Left hindlimb (tissue), 1 donor: Measurements from ENCODE around the gene RPUSD1.

Experiments
- DNase-seq: peaks from one replicate; pipeline ENCODE4 v3.0.0-alpha.2; 2018

Gene RPUSD1

DNA sequence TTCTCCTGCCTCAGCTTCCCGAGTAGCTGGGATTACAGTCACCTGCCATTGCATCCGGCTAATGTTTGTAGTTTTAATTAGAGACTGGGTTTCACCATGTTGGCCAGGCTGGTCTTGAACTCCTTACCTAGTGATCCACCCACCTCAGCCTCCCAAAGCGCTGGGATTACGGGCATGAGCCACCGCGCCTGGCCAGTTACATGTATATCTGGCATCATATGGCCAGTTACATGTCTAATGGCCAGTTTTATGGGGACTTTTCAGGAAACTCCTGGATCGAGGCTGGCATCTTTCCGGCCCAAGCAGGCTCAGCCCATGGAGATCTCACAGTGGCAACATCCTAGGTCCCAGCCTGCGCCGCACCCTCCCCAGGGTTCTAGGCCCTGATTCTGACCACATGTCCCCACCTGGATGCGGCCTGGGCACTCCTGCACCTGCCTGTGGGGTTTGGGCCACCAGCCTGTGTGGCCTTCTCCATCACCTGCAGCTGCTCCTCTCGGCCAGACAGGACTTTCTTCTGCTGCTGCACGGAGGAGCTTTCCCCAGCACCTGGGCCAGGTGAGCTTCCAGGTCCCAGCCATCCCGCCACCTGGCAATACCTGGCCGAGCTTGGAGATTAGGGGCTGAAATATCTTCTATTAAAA is 46.1 kb downstream of the RPUSD1 start:
- DNase-seq, result peak; percentile 23

DNA sequence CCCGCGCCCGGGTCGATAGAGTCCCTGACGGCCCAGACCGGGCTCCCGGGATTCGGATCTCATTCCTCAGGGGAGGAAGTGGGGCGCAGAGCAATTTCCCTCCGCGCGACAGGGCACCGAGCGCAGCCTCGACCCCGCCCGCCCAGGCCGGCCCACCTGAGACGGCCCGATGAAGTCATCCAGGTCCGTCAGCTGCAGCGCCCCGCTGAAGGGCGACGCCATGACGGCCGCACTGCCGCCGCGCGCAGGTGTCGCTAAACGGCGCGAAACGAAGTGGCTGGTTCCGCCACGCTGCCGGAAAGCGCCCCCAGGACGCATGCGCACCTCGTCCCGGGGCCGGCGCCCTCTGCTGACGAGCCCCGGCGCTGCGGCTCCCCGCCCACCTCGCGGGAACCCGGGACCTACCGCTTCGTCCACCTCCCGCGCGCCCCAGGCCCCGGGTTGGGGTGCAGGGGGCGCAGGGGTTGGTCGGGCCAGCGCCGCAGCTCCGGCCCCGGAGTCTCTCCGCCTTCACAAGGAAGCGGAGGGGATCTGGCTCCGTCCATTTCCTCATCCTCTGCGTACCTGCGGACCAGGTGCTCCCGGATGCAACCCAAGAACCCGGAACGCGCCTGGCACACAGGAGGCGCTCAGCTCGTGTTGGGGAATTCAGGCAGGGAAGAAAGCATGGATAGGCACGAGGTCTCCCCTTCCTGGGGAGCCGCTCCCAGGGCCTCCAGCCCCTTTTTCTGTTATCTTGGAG is 47.2 kb downstream of the RPUSD1 start, which contains the start of gene CIAO3:
Gene CIAO3 (minus strand): TSS at position 234 of the 742 bp plus-strand sequence. CDS start 12 bp downstream, at position 222.
- DNase-seq, result peak; percentile 88

DNA sequence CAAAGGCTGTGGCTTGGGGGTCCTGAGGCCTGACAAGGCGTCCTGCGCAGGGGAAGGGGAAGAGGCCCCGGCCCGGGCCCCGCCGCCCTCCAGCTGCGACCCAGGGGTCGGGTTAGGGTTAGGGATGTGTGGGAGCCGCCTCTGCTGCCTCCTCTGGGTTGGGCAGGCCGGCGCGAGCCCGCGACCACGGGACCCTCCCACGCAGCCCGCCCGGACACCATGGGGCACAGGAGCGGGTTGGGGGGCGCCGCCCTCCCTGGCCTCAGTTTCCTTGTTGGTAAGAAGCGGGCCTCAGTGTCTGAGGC is 47.8 kb downstream of the RPUSD1 start:
- no peak for DNase-seq

DNA sequence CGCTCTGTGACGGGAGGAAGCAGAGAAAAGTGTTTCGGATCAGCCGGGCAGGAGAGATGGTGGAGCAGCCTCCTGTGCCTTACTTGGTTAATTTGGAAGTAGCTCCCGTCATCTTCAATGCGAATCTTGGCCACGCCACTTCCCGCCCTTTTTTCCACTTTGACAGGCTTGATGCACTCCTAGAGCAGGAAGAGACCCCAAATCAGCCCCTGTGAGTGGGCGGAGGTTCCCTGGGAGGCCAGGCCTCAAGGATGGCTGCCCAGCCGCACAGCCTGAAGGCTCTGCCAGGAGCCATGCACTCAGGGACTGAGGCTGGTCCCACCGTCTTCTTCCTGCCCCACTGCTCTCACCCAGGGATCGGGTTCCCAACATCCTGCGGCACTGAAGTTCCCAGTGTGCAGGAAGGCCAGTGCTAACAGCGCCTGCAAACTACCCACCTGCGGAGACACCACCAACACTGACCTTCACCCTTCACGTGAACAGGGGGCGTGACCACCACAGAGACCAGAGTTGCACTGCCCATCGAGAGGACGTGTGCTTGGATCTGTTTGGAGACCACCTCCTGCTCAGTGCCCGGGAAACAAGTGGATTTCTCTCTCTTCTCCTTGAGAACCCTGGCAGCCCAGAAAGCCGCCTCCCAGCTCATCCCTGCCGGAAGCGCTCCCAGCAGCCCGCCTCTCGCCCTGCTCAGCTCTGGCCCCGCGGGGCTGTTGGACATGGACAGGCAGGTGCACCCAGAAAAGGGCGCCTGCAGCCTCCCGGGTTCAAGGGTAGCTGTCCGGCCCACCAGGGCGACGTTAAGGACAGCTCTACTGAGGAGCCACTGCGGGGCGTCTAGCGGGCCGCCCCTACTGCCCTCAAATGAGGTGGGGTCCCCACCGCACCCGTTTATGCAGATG is 48.4 kb downstream of the RPUSD1 start:
- DNase-seq, result peak; percentile 19

DNA sequence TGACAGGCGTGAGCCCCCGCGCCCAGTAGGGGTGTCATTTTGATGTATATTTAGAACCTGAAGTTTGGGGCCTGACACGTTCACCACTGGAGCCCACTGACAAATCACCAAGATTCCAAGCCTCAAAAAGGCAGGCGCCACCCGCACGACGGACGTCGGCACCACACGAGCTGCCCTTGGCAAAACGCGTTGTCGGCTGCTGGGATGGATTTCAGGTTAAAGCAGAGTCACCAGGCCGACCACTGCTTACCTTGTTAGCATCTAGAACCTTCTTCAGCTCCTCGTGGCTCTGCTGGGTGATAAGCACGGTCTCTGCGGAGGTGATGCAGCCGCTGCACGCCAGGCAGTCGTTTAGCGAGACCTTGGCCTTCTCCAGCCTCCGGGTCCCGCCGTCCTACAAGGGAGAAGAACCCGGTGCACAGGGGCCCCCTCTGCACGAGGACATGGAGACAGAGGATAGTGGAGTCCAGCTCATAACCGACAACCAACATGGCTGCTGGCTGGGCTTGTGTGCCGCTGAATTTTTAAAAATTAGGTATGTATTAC is 51.2 kb downstream of the RPUSD1 start:
- DNase-seq, result peak; percentile 23

DNA sequence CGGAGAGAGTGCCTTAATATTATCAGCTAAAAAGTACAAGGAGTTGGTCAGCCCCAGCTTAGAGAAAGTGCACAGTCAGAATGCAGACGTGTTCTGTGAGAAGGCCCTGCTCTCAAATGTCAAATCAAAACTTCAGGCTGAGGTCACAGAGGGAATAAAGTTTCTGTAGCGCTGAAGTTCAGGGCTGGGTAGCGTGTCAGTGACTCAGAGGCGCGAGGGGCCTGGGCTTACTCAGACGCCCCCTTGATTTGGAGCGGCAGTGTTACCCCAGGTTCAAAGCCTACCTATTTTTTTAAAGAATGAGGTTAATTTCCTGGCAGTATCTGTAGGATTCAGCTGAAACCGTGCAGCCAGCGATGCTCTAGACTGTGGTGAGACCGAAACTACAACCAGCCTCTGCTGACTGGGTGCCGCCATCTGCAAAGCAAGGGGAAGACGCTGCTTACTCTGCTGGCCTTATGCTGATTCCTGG is 52.2 kb downstream of the RPUSD1 start:
- peak; percentile 8 for DNase-seq

DNA sequence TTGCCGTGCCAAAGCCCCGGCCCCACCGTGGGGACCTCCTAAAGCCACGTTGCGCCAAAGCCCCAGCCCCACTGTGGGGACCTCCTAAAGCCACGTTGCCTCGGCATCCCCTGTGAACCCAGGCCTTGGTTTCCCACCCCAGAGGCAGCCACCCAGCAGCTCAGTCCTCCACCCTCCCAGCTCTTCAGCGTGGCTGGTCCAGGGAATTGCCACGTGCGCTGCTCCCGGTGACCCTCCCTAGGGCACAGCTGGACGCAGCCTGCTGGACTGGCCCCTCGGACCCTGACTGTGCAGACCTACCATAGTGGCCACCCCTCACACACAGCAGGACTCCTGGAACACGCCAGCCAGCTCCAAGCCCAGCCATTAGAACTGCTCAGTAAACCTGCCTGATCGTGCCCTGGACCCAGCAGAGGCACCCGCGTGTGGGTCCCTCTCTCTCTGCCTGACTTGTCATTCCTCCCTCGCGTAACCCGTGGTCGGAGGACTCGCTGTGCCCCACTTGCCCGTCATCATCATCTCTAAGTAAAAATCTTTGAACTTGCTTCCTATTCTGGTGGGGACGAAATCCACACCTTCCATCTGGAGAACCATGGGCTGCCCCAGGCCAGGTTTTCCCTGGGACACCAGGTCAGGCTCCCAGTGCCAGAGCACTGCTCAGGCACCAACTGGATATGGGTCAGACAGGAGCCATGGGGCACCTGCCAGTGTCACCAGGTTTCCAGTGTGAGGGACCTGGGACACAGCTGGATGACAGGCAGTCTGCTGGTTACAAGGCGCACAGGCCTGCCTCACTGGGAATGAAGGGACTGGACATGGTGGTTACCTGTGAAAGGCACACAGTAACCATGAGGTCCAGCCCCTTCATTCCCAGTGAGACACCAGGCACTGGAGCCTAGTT is 53.0 kb downstream of the RPUSD1 start:
- DNase-seq, result no peak
